Islet of Langerhans (tissue), 1 donor: Measurements from ENCODE around the gene MTMR12.

Experiments
- FAIRE-seq: peaks from one replicate; lab custom pipeline; 2011; peaks lifted over from hg19 to GRCh38; lab: Jason Lieb, UNC

Gene MTMR12

DNA sequence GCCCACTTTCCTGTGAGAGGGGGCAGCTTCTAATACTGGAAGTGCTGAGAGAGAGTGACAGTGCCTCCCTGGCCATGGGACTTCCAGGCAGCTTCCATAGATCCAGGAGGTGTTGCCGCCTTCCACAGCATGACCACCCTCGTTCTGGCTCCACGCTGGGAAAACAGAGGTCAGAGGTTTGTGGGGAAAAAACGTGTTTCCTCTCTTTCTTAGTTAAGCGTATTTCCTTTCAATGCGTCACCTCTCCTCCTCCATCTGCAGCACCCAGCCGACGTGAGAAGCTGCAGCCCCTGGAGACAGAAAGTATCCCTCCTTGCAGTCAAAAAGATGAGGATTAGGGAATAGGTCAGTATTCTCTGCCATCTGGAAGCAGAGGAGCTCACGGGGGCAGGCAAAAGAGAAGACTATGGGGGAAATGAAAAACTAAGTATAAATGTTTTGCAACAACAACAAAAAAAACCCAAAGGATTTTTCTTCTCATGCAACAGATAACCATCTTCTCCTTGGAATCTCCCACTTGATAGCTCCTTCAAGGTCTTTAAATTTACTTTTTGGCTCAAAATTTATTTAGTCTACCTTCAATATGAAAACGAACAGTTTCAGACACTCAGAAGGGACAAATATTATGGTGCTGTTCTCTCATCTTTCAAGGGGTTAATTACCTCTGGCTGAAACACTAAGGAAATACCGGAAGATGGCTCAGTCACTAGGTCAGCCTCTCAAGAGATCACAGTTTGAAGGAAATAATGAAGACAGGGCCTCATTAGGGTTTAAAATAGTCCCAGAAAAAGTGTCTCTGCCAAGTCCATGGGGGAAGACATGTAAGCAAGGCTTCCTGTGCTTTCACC, 38.0 kb downstream of the MTMR12 start:
- no peak for FAIRE-seq

DNA sequence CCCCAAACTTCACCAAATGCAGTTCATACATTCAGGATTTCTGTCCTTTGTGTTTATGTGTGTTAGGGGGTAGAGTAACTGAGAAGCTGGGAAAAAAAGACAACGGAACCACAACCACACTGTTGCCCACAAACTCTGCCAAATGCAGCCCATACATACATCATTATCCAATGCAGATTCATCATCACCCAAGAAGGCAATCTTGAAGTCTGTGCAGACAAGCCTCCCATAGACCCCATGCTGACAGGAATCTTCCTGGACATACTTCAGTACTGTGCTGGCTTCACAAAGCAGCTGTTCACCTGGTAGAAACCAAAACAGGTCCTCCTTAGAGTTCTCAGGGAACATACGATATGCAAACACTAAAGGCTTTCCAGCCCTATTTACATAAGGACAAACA, 38.9 kb downstream of the MTMR12 start:
- no peak for FAIRE-seq

DNA sequence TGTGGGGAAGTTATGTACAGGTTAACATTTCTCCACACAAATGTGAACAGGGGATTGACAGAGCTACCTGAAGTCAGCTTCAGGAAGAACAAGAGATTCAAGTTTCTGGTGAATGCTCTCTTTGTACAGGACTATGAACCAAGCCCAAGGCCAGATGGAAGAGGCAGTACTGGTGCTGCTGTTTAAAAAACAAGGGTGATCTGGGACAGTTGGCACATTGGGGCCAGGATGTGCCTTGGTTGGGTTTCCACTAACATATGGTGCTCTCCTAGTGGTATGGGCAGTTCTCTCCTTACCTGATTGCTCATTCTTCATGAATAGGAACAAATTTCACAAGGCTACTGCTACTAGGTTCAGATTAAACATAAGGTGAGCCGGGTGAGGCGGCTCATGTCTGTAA, 40.0 kb downstream of the MTMR12 start:
- no peak for FAIRE-seq

GRCh38 chr5:32270946-32271345, 41.8 kb downstream of the MTMR12 start:
- no peak for FAIRE-seq

- no peak for FAIRE-seq
Observed at GRCh38 chr5:32270178-32270577, 42.6 kb downstream of the MTMR12 start.

GRCh38 chr5:32265902-32266301, 46.8 kb downstream of the MTMR12 start:
- FAIRE-seq = no peak

DNA sequence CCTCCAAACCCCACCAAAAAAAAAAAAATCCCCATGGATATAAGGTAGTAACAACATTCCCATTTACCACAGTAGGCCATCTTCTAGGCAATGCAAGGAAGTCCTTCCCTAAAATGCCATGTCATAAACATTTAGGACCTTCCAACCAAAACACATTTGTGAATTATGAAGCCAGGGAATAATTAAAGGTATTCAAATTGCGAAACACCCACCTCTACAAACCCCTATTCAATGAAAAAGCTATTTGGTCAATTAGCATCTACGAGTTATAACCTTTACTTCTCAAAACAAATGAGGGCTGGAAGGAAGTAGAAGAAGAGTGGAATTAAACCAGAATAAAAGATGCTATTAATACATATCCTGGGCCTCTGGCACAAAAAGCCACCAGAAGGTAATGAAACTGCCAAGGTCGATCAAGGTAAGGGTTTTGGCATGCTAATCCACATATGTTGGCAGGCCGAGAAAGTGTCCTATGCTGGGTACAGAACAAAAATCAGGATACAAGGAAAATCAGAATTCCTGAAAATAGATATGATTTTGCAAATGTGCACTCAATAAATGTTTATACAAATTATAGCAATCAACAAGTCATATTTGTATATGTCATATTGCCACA, 47.7 kb downstream of the MTMR12 start:
- FAIRE-seq = no peak

- FAIRE-seq = no peak
Observed at GRCh38 chr5:32263684-32264083, 49.1 kb downstream of the MTMR12 start.

GRCh38 chr5:32261198-32261597, 51.5 kb downstream of the MTMR12 start:
- FAIRE-seq = no peak

DNA sequence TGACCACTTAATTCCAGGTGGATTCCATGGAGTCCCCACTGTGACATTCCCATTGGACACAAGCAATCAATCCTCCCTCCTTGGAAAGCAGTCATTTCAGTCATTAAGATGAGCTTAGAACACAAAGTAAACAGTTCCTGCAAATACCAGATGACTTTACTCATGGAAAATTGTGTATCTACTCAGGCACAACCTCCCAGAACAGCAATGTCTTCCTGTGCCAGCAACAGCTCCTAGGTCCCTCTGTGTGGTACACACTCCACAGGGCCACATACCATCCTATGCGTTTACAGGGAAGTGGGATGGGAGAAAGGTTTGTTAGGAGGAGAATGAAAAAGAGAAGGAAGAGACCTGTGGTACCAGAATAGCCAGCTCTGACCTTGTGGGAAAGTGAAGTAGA, 53.7 kb downstream of the MTMR12 start:
- no peak for FAIRE-seq

- no peak for FAIRE-seq
Observed at GRCh38 chr5:32258424-32258823, 54.3 kb downstream of the MTMR12 start.

- no peak for FAIRE-seq
Observed at GRCh38 chr5:32255540-32255900, 57.2 kb downstream of the MTMR12 start.

DNA sequence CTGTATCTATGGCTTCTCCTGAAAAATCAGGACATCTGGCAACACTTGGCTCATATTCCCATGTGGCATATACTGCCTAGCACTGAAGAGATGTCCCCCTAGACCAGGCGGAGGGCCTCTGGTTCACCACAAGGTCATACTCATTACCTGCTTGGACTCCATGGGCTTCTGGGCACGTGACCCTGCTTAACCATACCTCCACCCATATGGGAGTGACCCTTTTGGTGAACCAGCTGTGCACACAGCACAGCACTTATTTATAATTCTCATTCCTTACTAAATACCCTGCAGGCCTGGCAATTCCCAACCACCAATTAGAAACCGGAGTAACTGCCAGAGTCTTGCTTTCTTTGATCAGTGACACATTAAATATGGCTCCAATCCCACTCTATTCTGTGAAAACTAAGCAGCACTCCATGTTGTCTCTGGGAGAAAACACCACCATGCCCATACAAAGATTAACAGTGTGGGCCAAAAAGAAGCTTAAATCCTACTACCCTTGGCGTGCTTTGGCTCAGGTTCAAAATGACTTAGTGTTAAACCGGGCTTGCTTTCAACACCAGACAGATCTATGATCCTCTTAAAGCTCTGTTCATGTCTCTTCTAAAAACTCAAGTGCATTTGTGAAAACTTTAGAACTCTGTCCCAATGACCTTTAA, 57.7 kb downstream of the MTMR12 start:
- FAIRE-seq = no peak

DNA sequence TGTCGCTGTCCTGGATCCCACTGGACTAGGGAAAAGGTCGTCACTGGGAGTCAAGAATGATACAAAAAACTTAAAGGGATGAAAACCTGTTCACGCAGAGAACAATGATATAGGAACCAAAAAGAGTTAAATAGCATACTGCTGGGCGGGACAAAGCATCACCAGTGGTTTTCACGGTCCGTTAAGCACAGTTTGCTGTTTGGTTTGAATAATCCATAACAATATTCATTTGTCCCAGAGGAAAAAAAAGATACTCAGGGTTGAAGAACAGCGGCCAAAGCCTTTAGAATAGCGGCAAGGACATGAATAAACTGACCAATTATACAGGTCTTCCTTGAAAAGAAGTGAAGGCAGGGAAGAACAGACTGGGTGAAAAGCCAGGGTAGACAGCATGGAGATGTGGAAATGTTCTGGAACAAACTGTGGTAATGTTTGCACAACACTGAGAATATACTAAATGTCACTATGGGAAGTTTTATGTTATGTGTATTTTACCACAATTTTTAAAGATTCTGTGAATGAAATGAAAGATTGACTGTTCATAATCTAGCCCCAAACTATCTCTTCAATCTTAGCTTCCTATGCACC, 60.8 kb downstream of the MTMR12 start:
- FAIRE-seq = no peak

DNA sequence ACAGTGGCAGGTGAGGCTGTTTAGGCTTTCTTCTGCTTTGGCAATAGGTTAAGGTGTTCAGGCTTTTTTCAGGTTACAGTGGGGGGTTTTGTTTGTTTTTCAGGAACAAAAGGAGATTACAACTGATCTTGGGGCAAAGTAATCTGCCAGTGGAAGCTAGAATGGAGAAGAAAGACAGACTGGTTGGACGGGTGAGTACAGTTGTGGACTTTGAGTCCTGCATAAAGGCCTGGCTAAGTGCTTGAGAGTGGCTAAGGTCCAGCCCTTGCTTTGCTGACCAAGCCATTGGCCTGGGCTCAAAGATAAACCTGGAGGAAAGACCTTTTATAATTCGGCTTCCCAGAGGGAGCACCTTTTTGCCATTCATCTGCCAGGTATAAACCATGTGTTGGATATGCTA, 63.1 kb downstream of the MTMR12 start:
- FAIRE-seq = no peak

DNA sequence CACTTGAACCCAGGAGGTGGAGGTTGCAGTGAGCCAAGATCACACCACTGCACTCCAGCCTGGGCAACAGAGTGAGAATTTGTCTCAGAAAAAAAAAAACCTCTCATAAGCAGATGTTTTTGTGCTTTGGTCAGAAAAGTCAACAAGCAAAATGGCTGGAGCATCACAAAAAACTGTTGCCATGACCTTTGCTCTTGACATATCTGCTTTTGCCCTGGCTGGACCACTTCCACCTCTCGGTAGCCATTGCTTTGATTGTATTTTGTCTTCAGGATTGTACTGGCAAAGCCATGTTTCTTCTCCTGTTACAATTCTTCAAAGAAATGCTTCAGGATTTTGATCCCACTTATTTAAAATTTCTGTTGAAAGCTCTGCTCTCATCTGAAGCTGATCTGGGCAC, 67.0 kb downstream of the MTMR12 start:
- FAIRE-seq = no peak

DNA sequence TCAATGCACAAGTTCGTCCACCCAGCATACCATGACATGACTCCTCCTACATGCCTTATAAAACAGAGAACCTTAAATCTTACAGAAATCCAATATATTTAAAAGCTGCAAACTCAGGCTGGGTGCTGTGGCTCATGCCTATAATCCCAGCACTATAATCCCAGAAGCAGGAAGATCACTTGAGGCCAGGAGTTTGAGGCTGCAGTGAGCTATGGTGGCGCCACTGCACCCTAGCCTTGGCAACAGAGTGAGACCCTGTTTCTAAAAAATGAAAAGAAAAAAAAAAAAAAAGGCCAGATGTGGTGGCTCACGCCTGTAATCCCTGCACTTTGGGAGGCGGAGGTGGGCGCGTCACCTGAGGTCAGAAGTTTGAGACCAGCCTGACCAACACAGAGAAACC, 68.7 kb downstream of the MTMR12 start:
- no peak for FAIRE-seq

DNA sequence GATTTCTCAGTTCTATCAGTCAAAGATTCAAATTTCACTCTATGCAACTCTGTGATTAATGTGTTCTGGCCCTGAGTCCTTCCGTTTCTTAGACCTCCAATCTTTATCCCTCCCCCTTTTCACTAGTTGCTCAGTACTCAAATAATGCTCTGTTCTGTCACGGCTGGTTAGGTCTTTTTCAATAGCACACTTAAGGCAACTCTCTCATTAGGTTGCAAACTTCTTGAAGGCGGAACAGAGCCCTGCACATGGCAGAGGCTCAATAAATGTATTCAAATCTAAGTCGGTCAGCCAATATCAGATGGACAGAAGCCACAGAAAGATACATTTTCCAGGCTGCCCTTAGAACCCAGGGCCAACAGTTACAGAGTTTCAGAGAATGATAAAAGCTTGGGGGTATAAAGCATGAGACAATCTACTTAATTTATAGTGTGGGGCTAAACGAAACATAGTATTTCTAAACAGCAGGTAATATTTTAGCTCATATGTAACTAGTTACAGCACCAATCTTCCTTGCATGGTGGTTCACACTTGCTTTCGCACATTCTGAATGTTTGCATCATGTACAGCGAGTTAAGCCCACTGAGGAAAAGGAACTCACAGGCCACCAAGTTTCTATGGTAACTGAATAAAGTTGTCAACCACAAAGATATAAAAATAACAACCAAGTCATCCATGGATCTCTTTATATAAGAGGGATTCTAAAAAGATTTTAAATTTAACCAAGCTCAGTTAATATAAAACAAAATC, 71.5 kb downstream of the MTMR12 start:
- no peak for FAIRE-seq

DNA sequence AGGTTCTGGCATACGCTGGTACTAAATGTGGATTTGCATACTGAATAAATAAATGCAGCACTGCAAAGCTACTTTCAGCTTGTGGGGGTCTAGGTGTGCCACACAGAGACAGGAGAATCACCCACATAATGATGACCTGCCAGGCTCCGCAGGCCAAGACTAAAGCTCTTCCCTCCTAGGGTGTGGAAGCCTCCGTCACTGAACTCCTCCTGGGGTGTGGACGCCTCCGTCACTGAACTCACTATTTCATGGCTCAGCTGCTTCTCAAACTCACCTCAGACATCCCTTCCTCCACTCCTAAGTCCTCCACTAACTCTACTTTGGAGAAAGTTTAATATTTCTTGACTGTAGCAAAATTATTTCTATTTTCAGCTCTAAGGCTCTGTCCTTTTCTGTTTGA, 73.4 kb downstream of the MTMR12 start:
- FAIRE-seq = no peak

DNA sequence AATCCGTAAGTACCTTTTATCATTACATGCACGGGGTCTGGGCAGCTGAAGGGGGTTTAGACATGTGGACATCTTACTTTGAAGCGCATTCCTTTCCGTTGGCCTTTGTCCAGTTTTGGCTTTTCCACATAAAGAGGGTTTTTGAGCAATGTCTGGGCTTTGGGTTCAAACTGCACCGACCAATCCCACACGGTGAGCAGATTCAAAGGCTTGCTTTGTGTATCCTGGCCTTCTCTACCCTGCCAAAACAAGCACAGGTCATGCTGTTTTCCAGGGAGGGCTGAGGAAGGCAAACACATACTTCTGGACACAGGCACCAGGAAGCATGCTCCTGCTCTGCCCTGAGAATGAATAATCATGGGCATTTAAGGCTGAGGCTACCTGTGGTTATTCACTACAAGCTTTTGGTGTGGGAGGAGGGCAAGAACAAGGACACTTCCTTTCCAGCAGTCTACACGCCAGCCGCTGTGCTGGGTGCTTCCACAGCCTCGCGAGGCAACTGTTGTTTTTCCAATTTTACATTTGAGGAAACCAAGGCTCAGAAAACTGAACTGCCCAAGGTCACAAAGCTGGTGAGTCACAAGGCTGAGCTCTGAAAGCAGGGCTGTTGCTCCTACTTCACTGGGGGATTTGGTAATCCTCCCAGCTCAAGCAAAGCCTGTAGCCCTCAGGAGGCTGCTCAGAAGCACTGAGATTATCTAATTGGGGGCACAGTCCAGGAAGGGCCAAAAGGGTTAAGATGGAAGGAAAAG, 78.9 kb downstream of the MTMR12 start:
- no peak for FAIRE-seq

DNA sequence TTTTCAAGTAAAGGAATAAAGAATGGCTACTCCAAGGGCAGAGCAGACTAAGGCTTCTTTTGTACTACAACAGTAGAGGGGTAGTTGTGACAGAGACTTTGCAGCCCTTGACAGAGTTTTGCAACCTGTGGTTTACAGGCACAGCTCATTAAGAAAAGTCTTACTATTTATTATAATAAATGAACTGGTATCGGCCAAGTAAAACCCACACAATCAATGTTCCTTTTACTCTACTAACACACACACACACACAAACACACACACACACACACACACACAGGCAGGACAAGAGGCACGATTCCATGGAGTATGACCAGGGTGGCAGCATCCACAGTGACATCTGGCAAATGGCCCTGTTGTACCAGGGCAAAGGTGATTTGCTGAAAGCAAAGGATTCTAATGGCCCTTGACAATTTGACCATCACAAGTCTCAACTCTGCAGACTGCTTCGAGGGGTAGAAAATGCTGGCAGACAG, 79.5 kb downstream of the MTMR12 start:
- FAIRE-seq = no peak
